GM12878 (cell line): ENCODE measurements around the gene KISS1R. TPM values are rescaled to one million over a fixed set of nuclear protein-coding genes. Genes with fewer than 3 reads are reported as not detected.

ENCODE experiments used
- ATF3 ChIP-seq: IDR thresholded peaks from 2 replicates; pipeline ENCODE4 v1.6.1; 2011; ENCODE audit warnings: low read depth, mild to moderate bottlenecking, low read length, moderate library complexity, borderline replicate concordance; ENCODE audit errors: extremely low read depth
- BHLHE40 ChIP-seq, 2 experiments: fragments of 450-650 bp in 1 of 2; IDR thresholded peaks; 2 replicates each; pipeline ENCODE4 v1.6.1; 2011 to 2017; ENCODE audit warnings: low read depth in 2 of 2, borderline replicate concordance in 1 of 2, improper control_type of control experiment in 1 of 2, low read length in 1 of 2, mild to moderate bottlenecking in 1 of 2
- CHD1 ChIP-seq: IDR thresholded peaks from 2 replicates; pipeline ENCODE4 v1.6.1; 2012; ENCODE audit warnings: low read depth, low read length, improper control_type of control experiment
- CREB1 ChIP-seq: IDR thresholded peaks from 2 replicates; pipeline ENCODE4 v1.6.1; 2012; ENCODE audit warnings: low read depth, mild to moderate bottlenecking, inconsistent platforms
- CTCF ChIP-seq, 3 experiments: IDR thresholded peaks in 2 of 3; conservative IDR thresholded peaks in 1 of 3; 2 replicates each; pipeline ENCODE4 v1.5.1; 2011; ENCODE audit warnings: low read depth in 3 of 3, low read length in 3 of 3, mild to moderate bottlenecking in 3 of 3, control low read depth in 2 of 3, moderate library complexity in 2 of 3, inconsistent platforms in 1 of 3, mixed read lengths in 1 of 3; ENCODE audit not compliant: control insufficient read depth in 2 of 3, insufficient read depth in 1 of 3; ENCODE audit errors: extremely low read depth in 1 of 3
- DPF2 ChIP-seq: fragments of 450-650 bp; IDR thresholded peaks from 2 replicates; pipeline ENCODE4 v1.6.1; 2017; ENCODE audit warnings: mild to moderate bottlenecking
- ETV6 ChIP-seq, 2 experiments: fragments of 450-650 bp in 1 of 2; IDR thresholded peaks in 1 of 2; conservative IDR thresholded peaks in 1 of 2; 2 replicates each; pipeline ENCODE4 v1.6.1; 2014; ENCODE audit warnings: antibody characterized with exemption in 1 of 2, borderline replicate concordance in 1 of 2, low read depth in 1 of 2, mild to moderate bottlenecking in 1 of 2, moderate library complexity in 1 of 2
- GABPA ChIP-seq: IDR thresholded peaks from 2 replicates; pipeline ENCODE4 v1.6.1; 2014; ENCODE audit warnings: antibody characterized with exemption, low read depth, mild to moderate bottlenecking, inconsistent platforms
- GATAD2B ChIP-seq: fragments of 450-650 bp; conservative IDR thresholded peaks from 2 replicates; pipeline ENCODE4 v1.6.1; 2017; ENCODE audit warnings: low read depth, mild to moderate bottlenecking, moderate library complexity
- MYC ChIP-seq: IDR thresholded peaks from 2 replicates; pipeline ENCODE4 v1.6.1; 2011; ENCODE audit warnings: mild to moderate bottlenecking, low read length, moderate library complexity, inconsistent platforms; ENCODE audit not compliant: insufficient read depth, insufficient replicate concordance, insufficient read length, severe bottlenecking
- NKRF ChIP-seq: fragments of 450-650 bp; conservative IDR thresholded peaks from 2 replicates; pipeline ENCODE4 v1.6.1; 2017; ENCODE audit warnings: mild to moderate bottlenecking, moderate library complexity
- NR2C1 ChIP-seq: fragments of 450-650 bp; IDR thresholded peaks from 2 replicates; pipeline ENCODE4 v1.6.1; 2017; ENCODE audit warnings: antibody characterized with exemption, mild to moderate bottlenecking, moderate library complexity
- PML ChIP-seq: IDR thresholded peaks from 2 replicates; pipeline ENCODE4 v1.6.1; 2012; ENCODE audit warnings: low read length, inconsistent platforms
- RBBP5 ChIP-seq: fragments of 200-600 bp; sonication (generic); conservative IDR thresholded peaks from 2 replicates; pipeline ENCODE4 v1.6.1; 2016
- RCOR1 ChIP-seq: conservative IDR thresholded peaks from 2 replicates; pipeline ENCODE4 v1.6.1; 2012; ENCODE audit warnings: low read depth, low read length, improper control_type of control experiment
- SMARCA5 ChIP-seq: fragments of 450-650 bp; IDR thresholded peaks from 2 replicates; pipeline ENCODE4 v1.6.1; 2017; ENCODE audit warnings: mild to moderate bottlenecking
- SPI1 ChIP-seq: IDR thresholded peaks from 2 replicates; pipeline ENCODE4 v1.6.1; 2011; ENCODE audit warnings: low read depth, mild to moderate bottlenecking, low read length, moderate library complexity, borderline replicate concordance; ENCODE audit not compliant: insufficient read depth
- TCF7 ChIP-seq: IDR thresholded peaks from 2 replicates; pipeline ENCODE4 v1.6.1; 2014; ENCODE audit warnings: antibody characterized with exemption, borderline replicate concordance
- ZBTB40 ChIP-seq: fragments of 450-650 bp; IDR thresholded peaks from 2 replicates; pipeline ENCODE4 v1.6.1; 2016; ENCODE audit warnings: mild to moderate bottlenecking, moderate library complexity, borderline replicate concordance
- ZNF274 ChIP-seq: IDR thresholded peaks from one replicate; pipeline ENCODE4 v1.8.0; 2011; ENCODE audit not compliant: insufficient read length, insufficient read depth
- polyA plus RNA-seq, 11 experiments: library from polyadenylated mRNA; depleted of rRNA in 4 of 11; unstranded in 6 of 11; stranded (reverse) in 5 of 11; fragments of >200 nt; fragmentation: Nextera tagmentation in 4 of 11; fragmentation: Illumina TruSeq in 1 of 11; extraction: Ambion mirVana in 4 of 11; extraction: Trizol in 1 of 11; gene quantifications; 1 replicate in 1 of 11; 2 replicates in 10 of 11; pipeline versions ENCODE4 v1.2.1 to v1.2.3, GENCODE V29; 2011 to 2016; ENCODE audit warnings: inconsistent platforms in 2 of 11, missing spikeins in 2 of 11, low read depth in 1 of 11
- total RNA-seq, 4 experiments: library from RNA; depleted of rRNA in 3 of 4; stranded (reverse); fragments of >200 nt in 3 of 4; fragmentation: Illumina TruSeq in 1 of 4; extraction: Trizol in 1 of 4; gene quantifications; 2 replicates each; pipeline versions ENCODE4 v1.2.1 to v1.2.3, GENCODE V29; 2013 to 2021

KISS1R gene
- total and polyA plus RNA-seq, 10 of the 15 experiments (the other 5 are each of a cell fraction or from before 2014, with no cell fraction given): 0.13 to 2.7 (median 1.4) TPM; not detected in 3

- TF ChIP-seq ZNF274: no peak
- peak; percentile 7 to 38; a peak in 3 of 4 replicates for TF ChIP-seq BHLHE40 (IDR thresholded peaks at IDR 0.05; ENCODE audit: borderline replicate concordance in 1 of 2, low read depth in 2 of 2, low read length in 1 of 2)
- 0 out of 2 replicates have a peak, but pooled peaks have one; percentile 9 for TF ChIP-seq CREB1
- TF ChIP-seq ETV6 (conservative IDR thresholded peaks at IDR 0.05 in 1 of 2, IDR thresholded peaks at IDR 0.05 in 1 of 2; ENCODE audit: borderline replicate concordance in 1 of 2, low read depth in 1 of 2): no peak
- TF ChIP-seq NR2C1: 0 out of 2 replicates have a peak, but pooled peaks have one; percentile 23
- TF ChIP-seq SMARCA5: peak; percentile 86; the same call in 1 of the 2 replicates
- TF ChIP-seq DPF2: peak; percentile 46; the same call in 1 of the 2 replicates
- TF ChIP-seq RCOR1: no peak
- TF ChIP-seq GATAD2B: peak; percentile 68
- TF ChIP-seq NKRF: peak; percentile 54; the same call in 1 of the 2 replicates
- no peak for TF ChIP-seq PML
- no peak for TF ChIP-seq GABPA
- TF ChIP-seq TCF7: no peak
- no peak for TF ChIP-seq ATF3
- no peak for TF ChIP-seq ZBTB40
- no peak for TF ChIP-seq CTCF (IDR thresholded peaks at IDR 0.05 in 2 of 3, conservative IDR thresholded peaks at IDR 0.05 in 1 of 3; ENCODE audit: control insufficient read depth in 2 of 3, extremely low read depth in 1 of 3, insufficient read depth in 1 of 3, low read depth in 3 of 3, low read length in 3 of 3)
- TF ChIP-seq MYC: no peak
- no peak; the same call in 1 of the 2 replicates for TF ChIP-seq CHD1
- TF ChIP-seq RBBP5: no peak
- peak; percentile 34; the same call in 1 of the 2 replicates for TF ChIP-seq SPI1
These were observed 8.6 kb downstream of the KISS1R start, which contains the start of gene ARID3A (continued) for GRCh38 chr19:925526-926322.
